ENCODE results near the gene CDC42BPA.

The CDC42BPA gene

DNA sequence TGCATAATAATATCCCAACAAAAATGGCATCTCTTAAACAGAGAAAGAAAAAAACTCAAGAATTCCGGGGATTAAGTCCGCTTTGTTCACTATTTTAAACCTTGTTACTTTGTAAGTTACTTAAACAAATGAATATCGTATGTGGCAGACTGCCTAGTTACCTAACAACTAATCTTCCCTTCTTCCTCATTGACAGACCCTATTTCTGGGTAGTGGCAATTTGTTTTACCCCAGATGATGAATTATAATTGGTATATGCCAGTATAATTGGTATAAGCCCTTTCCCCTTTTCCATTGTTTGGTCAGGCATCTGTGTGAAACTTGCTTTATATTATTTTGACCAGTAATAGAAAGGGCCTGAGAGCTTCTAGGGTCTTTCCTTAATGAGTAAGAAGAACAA, 52.4 kb downstream of the CDC42BPA start:
- DNase-seq (ENCODE audit: low read depth), result no peak
- no peak overlapping the region for H3K4me3 ChIP-seq (ENCODE audit: control insufficient read depth, low read depth, low read length)
- TF ChIP-seq CTCF (conservative IDR thresholded peaks at IDR 0.05; ENCODE audit: control insufficient read depth, insufficient read depth, low read depth, low read length), result no peak

DNA sequence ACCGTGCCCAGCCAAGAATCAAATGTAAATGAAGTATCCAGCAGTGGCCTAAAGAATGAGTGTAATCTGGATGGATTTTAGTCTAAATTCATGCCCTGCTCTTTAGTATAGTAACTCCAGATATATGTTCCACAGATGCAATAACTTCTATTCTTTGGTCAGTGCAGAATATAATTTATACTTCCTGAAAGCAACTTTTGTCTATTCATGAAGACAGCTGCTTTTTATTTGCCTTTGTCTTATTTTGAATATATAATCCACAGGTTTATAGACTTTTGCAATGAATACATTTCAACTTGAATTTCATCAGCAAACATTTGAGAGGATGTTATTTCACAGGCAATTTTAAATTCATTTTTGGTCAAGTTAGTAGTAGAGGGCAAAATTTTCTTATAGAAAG, 54.4 kb downstream of the CDC42BPA start:
- TF ChIP-seq CTCF (conservative IDR thresholded peaks at IDR 0.05; ENCODE audit: control insufficient read depth, insufficient read depth, low read depth, low read length), result no peak
- DNase-seq (ENCODE audit: low read depth), result no peak
- no peak overlapping the region for H3K4me3 ChIP-seq (ENCODE audit: control insufficient read depth, low read depth, low read length)

DNA sequence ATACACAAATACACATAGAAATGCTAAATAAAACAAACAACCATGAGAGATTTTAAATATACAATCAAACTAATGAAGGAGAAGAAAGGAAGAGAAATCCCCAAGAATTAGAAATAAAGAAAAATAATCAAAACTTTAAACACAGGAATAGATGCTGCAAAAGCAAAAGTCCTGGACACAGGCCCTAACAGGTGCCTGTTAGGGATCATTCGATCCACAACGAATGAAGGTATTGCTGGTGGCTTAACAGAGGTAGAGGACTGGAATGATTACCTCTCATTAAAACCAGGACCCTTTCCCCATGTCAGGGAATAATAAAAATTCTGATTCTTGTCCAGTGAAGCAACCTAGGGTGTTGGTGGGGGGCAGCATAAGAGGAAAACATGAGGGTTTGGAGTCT, 56.8 kb downstream of the CDC42BPA start:
- no peak for TF ChIP-seq CTCF (conservative IDR thresholded peaks at IDR 0.05; ENCODE audit: control insufficient read depth, insufficient read depth, low read depth, low read length)
- no peak for DNase-seq (ENCODE audit: low read depth)
- H3K4me3 ChIP-seq (ENCODE audit: control insufficient read depth, low read depth, low read length), result no peak overlapping the region

DNA sequence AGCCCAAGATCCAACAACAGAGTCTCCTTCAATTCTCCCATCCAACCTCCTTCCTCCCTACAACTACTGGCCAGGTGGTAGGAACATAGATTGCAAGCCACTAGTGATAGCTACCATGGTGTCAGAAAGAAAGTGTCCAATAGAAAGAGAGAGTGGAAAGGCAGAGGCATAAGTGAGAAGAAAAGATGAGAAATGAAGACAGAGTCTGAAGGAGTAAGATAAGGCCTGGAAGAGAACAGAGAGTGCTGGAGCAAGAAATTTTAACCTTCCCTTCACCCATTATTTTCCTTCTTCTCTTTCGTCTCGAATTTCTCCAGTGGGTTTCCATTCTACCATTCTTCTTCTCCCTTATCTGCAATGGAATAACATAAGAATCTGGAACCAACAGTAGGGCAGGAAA, 57.9 kb downstream of the CDC42BPA start:
- no peak for TF ChIP-seq CTCF (conservative IDR thresholded peaks at IDR 0.05; ENCODE audit: control insufficient read depth, insufficient read depth, low read depth, low read length)
- DNase-seq (ENCODE audit: low read depth), result no peak
- no peak overlapping the region for H3K4me3 ChIP-seq (ENCODE audit: control insufficient read depth, low read depth, low read length)

DNA sequence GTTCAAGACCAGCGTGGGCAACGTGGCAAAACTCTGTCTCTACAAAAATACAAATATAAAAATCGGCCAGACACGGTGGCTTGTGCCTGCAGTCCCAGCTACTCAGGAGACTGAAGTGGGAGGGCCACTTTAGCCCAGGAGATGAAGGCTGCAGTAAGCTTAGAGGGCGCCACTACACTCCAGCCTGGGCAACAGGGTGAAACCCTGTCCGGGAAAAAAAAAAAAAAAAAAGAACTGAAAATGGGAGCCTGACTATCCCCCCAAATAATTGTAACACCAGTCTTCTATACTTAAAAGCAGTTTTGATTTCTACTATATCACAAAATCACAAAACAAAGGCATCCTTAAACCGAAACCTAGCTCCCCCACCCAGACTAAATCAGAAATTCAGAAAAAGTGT, 60.3 kb downstream of the CDC42BPA start:
- DNase-seq (ENCODE audit: low read depth), result no peak
- no peak overlapping the region for H3K4me3 ChIP-seq (ENCODE audit: control insufficient read depth, low read depth, low read length)
- no peak for TF ChIP-seq CTCF (conservative IDR thresholded peaks at IDR 0.05; ENCODE audit: control insufficient read depth, insufficient read depth, low read depth, low read length)

DNA sequence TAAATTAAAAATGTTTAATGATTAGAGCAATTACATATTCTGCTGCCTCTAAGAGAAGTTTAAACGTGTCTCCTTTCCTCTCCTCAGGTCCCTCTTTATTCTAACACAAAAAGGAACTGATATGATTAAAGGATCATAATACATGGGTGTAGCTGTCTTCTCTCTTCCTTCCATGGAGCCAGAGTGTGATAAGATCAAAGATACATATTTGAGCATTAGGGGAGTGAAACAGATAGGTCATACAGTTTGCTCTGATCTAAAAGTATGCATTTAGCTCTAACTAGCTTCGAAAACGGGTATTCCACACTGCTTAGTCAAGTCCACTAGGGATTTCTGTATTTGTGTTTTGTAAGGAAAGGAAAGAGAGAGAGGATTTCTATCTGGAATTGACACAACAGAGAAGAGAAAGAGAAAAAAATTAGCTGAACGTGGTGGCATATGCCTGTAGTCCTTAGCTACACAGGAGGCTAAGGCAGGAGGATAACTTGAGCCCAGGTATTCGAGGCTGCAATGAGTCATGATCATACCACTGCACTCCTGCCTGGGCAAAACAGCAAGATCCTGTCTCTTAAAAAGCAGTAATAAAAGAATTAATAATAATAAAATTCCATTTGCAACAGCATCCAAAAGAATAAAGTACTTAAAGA, 63.1 kb downstream of the CDC42BPA start:
- DNase-seq (ENCODE audit: low read depth), result no peak
- no peak for TF ChIP-seq CTCF (conservative IDR thresholded peaks at IDR 0.05; ENCODE audit: control insufficient read depth, insufficient read depth, low read depth, low read length)
- H3K4me3 ChIP-seq (ENCODE audit: control insufficient read depth, low read depth, low read length), result no peak overlapping the region

GRCh38 chr1:227253065-227253464, 65.2 kb downstream of the CDC42BPA start:
- no peak overlapping the region for H3K4me3 ChIP-seq (ENCODE audit: control insufficient read depth, low read depth, low read length)
- no peak for TF ChIP-seq CTCF (conservative IDR thresholded peaks at IDR 0.05; ENCODE audit: control insufficient read depth, insufficient read depth, low read depth, low read length)
- no peak for DNase-seq (ENCODE audit: low read depth)
